HG02973 (cell line): ENCODE data around the gene CNIH4.
A peak's percentile ranks its signal among the peaks of the same experiment; 100 is the strongest.
"Not testable (repeated sequence)": the region's sequence is repeated elsewhere in the genome, so short reads cannot be mapped to it uniquely, and the experiment has no call there.

Experiments used
- ATAC-seq: cut with Tn5 transposase; IDR thresholded peaks from one replicate; pipeline ENCODE4 v1.9.1; 2021; ENCODE audit warnings: moderate library complexity; ENCODE audit not compliant: unreplicated experiment

Gene CNIH4

GRCh38 chr1:224348137-224348536 lies 8.5 kb upstream of the CNIH4 start:
- ATAC-seq: no peak

GRCh38 chr1:224349716-224350115 lies 7.0 kb upstream of the CNIH4 start:
- ATAC-seq: not testable (repeated sequence)

- not testable (repeated sequence) for ATAC-seq
Observed at GRCh38 chr1:224352436-224353085, 4.1 kb upstream of the CNIH4 start.

GRCh38 chr1:224353975-224354925 lies 2.4 kb upstream of the CNIH4 start:
- ATAC-seq: no peak

GRCh38 chr1:224357626-224358124 lies 996 bp downstream of the CNIH4 start:
- ATAC-seq: no peak

GRCh38 chr1:224358237-224358636 lies 1.6 kb downstream of the CNIH4 start:
- no peak for ATAC-seq

GRCh38 chr1:224359207-224359606 lies 2.5 kb downstream of the CNIH4 start:
- no peak for ATAC-seq

GRCh38 chr1:224368409-224368808 lies 11.7 kb downstream of the CNIH4 start:
- peak; percentile 73 for ATAC-seq

GRCh38 chr1:224373008-224373590 lies 16.4 kb downstream of the CNIH4 start:
- ATAC-seq: no peak

- no peak for ATAC-seq
Observed at GRCh38 chr1:224375059-224375458, 18.4 kb downstream of the CNIH4 start.

GRCh38 chr1:224377676-224378006 lies 21.0 kb downstream of the CNIH4 start:
- peak; percentile 39 for ATAC-seq

GRCh38 chr1:224378855-224379631 lies 22.4 kb downstream of the CNIH4 start:
- peak; percentile 52 for ATAC-seq

GRCh38 chr1:224380003-224380402 lies 23.3 kb downstream of the CNIH4 start:
- peak; percentile 70 for ATAC-seq

- no peak for ATAC-seq
Observed at GRCh38 chr1:224381880-224382548, 25.3 kb downstream of the CNIH4 start.

- no peak for ATAC-seq
Observed at GRCh38 chr1:224383218-224383617, 26.5 kb downstream of the CNIH4 start.

- no peak for ATAC-seq
Observed at GRCh38 chr1:224387302-224387912, 30.7 kb downstream of the CNIH4 start.

GRCh38 chr1:224387943-224388342 lies 31.3 kb downstream of the CNIH4 start:
- no peak for ATAC-seq

GRCh38 chr1:224390517-224390916 lies 33.8 kb downstream of the CNIH4 start:
- no peak for ATAC-seq

GRCh38 chr1:224392411-224393249 lies 36.0 kb downstream of the CNIH4 start:
- ATAC-seq: no peak
